Smooth muscle cell (in vitro differentiated cells): ENCODE results near the gene APBA2. TPM values are rescaled to one million over a fixed set of nuclear protein-coding genes. Genes with fewer than 3 reads are reported as not detected.

Experiments used
- DNase-seq: peaks from one replicate; lab custom pipeline; 2025; ENCODE audit not compliant: unreplicated experiment; lab: John Stamatoyannopoulos, UW
- H2AFZ ChIP-seq: fragments of 200-600 bp; sonication (generic); 2 replicates; pipeline ENCODE4 v1.6.0; 2016; ENCODE audit warnings: antibody characterized with exemption, low read depth, mild to moderate bottlenecking
- H3F3A ChIP-seq: fragments of 200-600 bp; sonication (generic); 2 replicates; pipeline ENCODE4 v1.6.0; 2017; ENCODE audit warnings: antibody characterized with exemption, low read depth
- H3K27ac ChIP-seq: fragments of 200-600 bp; sonication (generic); 2 replicates; pipeline ENCODE4 v1.5.1; 2016; ENCODE audit warnings: low read depth, mild to moderate bottlenecking
- H3K27me3 ChIP-seq: fragments of 200-600 bp; sonication (generic); 2 replicates; pipeline ENCODE4 v1.6.1; 2016; ENCODE audit warnings: low read depth, mild to moderate bottlenecking
- H3K36me3 ChIP-seq: fragments of 200-600 bp; sonication (generic); 2 replicates; pipeline ENCODE4 v1.5.1; 2016; ENCODE audit warnings: low read depth
- H3K4me1 ChIP-seq: fragments of 200-600 bp; sonication (generic); 2 replicates; pipeline ENCODE4 v1.5.1; 2016; ENCODE audit warnings: low read depth
- H3K4me2 ChIP-seq: fragments of 200-600 bp; sonication (generic); 2 replicates; pipeline ENCODE4 v1.6.0; 2016; ENCODE audit warnings: mild to moderate bottlenecking
- H3K4me3 ChIP-seq: fragments of 200-600 bp; sonication (generic); 2 replicates; pipeline ENCODE4 v1.5.1; 2016; ENCODE audit warnings: mild to moderate bottlenecking
- H3K79me2 ChIP-seq: fragments of 200-600 bp; sonication (generic); 2 replicates; pipeline ENCODE4 v1.6.0; 2016; ENCODE audit warnings: low read depth, mild to moderate bottlenecking
- H3K9ac ChIP-seq: fragments of 200-600 bp; sonication (generic); 2 replicates; pipeline ENCODE4 v1.6.0; 2016; ENCODE audit warnings: low read depth
- H3K9me3 ChIP-seq: fragments of 200-600 bp; sonication (generic); replicated peaks from 2 replicates; pipeline ENCODE4 v1.5.1; 2016; ENCODE audit warnings: low read depth
- H4K20me1 ChIP-seq: fragments of 200-600 bp; sonication (generic); 2 replicates; pipeline ENCODE4 v1.6.0; 2016; ENCODE audit warnings: low read depth
- WGBS: methylation state at CpG from one replicate; pipeline ENCODE4 v1.1.7; 2016; ENCODE audit warnings: low lambda C conversion rate; 5-methylcytosine and 5-hydroxymethylcytosine counted together
- polyA plus RNA-seq: library from polyadenylated mRNA; unstranded; fragments of >200 nt; fragmentation: Nextera tagmentation; extraction: Ambion mirVana; gene quantifications from 2 replicates; pipeline ENCODE4 v1.2.1, GENCODE V29; 2016
- total RNA-seq: library from RNA; depleted of rRNA; stranded (reverse); fragments of >200 nt; gene quantifications from 2 replicates; pipeline ENCODE4 v1.2.3, GENCODE V29; 2014
- TF ChIP-seq, protein P1 (sequence below): fragments of 200-600 bp; sonication (generic); IDR thresholded peaks from 2 replicates; pipeline ENCODE4 v1.5.1; 2017; ENCODE audit warnings: borderline replicate concordance, mild to moderate bottlenecking, antibody characterized with exemption; ENCODE audit not compliant: insufficient read depth, poor library complexity, severe bottlenecking

APBA2 gene
- total and polyA plus RNA-seq, 2 experiments from 2014 or later = 10.2 to 14.9 TPM

GRCh38 chr15:28995705-28996104 is 109.9 kb downstream of the APBA2 start:
- Histone ChIP-seq H3K36me3 (no peaks in the 10 kb centered on the region), H3K9ac (no peak overlapping the region), H3K27me3 (no peaks in the 10 kb centered on the region), H3K79me2 (no peaks in the 10 kb centered on the region), H3F3A (no peaks in the 10 kb centered on the region), H4K20me1 (no peaks in the 10 kb centered on the region), H2AFZ (no peak overlapping the region), H3K27ac (no peak overlapping the region), H3K9me3 (no peaks in the 10 kb centered on the region), H3K4me3 (no peak overlapping the region), H3K4me2 (no peak overlapping the region), H3K4me1 (peaks cover 8% of the 10 kb centered on the region)
- TF ChIP-seq, protein P1, sequence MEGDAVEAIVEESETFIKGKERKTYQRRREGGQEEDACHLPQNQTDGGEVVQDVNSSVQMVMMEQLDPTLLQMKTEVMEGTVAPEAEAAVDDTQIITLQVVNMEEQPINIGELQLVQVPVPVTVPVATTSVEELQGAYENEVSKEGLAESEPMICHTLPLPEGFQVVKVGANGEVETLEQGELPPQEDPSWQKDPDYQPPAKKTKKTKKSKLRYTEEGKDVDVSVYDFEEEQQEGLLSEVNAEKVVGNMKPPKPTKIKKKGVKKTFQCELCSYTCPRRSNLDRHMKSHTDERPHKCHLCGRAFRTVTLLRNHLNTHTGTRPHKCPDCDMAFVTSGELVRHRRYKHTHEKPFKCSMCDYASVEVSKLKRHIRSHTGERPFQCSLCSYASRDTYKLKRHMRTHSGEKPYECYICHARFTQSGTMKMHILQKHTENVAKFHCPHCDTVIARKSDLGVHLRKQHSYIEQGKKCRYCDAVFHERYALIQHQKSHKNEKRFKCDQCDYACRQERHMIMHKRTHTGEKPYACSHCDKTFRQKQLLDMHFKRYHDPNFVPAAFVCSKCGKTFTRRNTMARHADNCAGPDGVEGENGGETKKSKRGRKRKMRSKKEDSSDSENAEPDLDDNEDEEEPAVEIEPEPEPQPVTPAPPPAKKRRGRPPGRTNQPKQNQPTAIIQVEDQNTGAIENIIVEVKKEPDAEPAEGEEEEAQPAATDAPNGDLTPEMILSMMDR = no peak
- no peak for DNase-seq
- WGBS = 96% methylated on average over 9 of the region's 9 CpGs

DNA sequence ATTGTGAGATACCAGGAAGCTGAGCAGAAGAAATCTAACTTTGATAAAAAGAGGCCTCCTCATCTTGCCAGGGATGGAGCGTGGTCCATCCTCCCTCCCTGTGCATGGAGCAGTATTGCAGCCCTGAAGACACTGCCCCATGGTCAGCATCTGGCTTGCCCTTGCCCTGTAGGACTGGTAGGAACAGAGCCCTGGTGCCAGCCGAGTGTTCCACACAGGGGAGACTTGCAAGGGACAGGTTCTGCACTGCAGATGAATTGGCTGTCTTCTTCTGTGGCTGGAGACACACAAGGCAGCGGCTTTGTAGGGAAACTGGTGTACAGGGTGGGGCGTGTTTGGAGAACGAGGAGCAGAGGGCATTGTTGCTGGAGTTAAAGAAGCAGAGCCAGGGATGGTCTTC is 110.5 kb downstream of the APBA2 start:
- Histone ChIP-seq H4K20me1 (no peaks in the 10 kb centered on the region), H3K36me3 (no peaks in the 10 kb centered on the region), H2AFZ (no peak overlapping the region), H3K4me1 (peaks cover 8% of the 10 kb centered on the region), H3K9ac (no peak overlapping the region), H3K79me2 (no peaks in the 10 kb centered on the region), H3F3A (no peaks in the 10 kb centered on the region), H3K4me2 (no peak overlapping the region), H3K9me3 (no peaks in the 10 kb centered on the region), H3K4me3 (no peak overlapping the region), H3K27me3 (no peaks in the 10 kb centered on the region), H3K27ac (no peak overlapping the region)
- TF ChIP-seq, protein P1 = no peak
- no peak for DNase-seq
- 96% methylated on average over 5 of the region's 5 CpGs for WGBS

- Histone ChIP-seq H4K20me1 (no peaks in the 10 kb centered on the region), H3K4me3 (no peak overlapping the region), H3K79me2 (no peaks in the 10 kb centered on the region), H3K9ac (no peak overlapping the region), H3K27ac (no peak overlapping the region), H3F3A (no peaks in the 10 kb centered on the region), H3K4me2 (no peak overlapping the region), H3K27me3 (no peaks in the 10 kb centered on the region), H3K9me3 (no peaks in the 10 kb centered on the region), H3K36me3 (no peaks in the 10 kb centered on the region), H2AFZ (no peak overlapping the region), H3K4me1 (peaks cover 8% of the 10 kb centered on the region)
- WGBS = 86% methylated on average over 5 of the region's 5 CpGs
- no peak for DNase-seq
- TF ChIP-seq, protein P1 = no peak
Observed at GRCh38 chr15:28996953-28997352, 111.2 kb downstream of the APBA2 start.

- H4K20me1 ChIP-seq = no peaks in the 10 kb centered on the region
- no peak for DNase-seq
- WGBS = 97% methylated on average over 4 of the region's 4 CpGs
- no peak overlapping the region for H3K4me2 ChIP-seq
- no peaks in the 10 kb centered on the region for H3K27me3 ChIP-seq
- H3K27ac ChIP-seq = no peak overlapping the region
- no peaks in the 10 kb centered on the region for H3K79me2 ChIP-seq
- no peaks in the 10 kb centered on the region for H3K36me3 ChIP-seq
- H3F3A ChIP-seq = no peaks in the 10 kb centered on the region
- no peaks in the 10 kb centered on the region for H3K9me3 ChIP-seq
- no peak overlapping the region for H3K4me3 ChIP-seq
- no peak overlapping the region for H2AFZ ChIP-seq
- no peak overlapping the region for H3K9ac ChIP-seq
- peaks cover 7% of the 10 kb centered on the region for H3K4me1 ChIP-seq
- TF ChIP-seq, protein P1 = no peak
Observed at GRCh38 chr15:28997791-28998190, 112.0 kb downstream of the APBA2 start.
